Panc1 (cell line): ENCODE results near the gene PTP4A2.

Experiments
- CTCF ChIP-seq: fragments of 450-650 bp; IDR thresholded peaks from 2 replicates; pipeline ENCODE4 v1.5.1; 2017; ENCODE audit warnings: mild to moderate bottlenecking
- POLR2AphosphoS5 ChIP-seq: IDR thresholded peaks from 2 replicates; pipeline ENCODE4 v1.6.1; 2012; ENCODE audit warnings: mild to moderate bottlenecking, low read depth, low read length, moderate library complexity
- REST ChIP-seq, 2 experiments: IDR thresholded peaks; 2 replicates each; pipeline ENCODE4 v1.6.1; 2011 to 2012; ENCODE audit warnings: low read depth in 2 of 2, control low read depth in 1 of 2, low read length in 1 of 2, mild to moderate bottlenecking in 1 of 2, moderate library complexity in 1 of 2; ENCODE audit not compliant: insufficient read depth in 1 of 2

DNA sequence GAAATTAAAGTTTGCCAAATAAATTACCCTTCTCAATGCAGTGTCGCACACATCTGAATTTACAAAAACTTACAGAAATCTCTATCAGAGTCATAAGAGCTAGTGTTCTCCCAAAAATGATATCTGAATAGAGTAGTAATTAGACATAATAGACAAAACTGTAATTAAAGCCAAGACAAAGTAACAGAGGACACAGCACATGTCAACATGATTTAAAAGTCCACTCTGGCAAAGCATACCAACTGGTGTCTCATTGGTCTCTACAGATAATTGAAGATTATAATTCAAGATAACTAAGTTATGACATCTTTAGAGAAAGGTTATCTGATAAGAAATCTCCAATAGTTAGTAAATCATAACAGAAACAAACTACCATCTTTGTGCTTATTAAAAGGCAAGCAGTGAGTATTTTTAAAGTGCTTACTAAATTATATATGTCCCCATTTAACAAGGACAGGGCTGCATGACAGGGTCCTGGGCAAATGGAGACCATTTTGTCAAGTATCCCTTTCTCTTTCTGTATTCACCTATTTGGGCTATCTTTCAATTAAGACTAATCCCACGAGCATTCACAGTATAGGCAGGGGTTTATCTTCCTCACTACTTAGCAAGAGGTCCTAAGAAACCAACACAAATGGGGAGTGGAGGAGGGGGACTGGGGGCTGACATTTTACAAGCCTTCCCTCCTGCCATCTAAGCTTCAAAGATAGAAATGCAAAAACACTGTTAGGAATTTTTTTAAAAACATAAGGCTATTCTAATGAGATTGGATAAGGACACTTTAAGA, 26.0 kb downstream of the PTP4A2 start:
- no peak for TF ChIP-seq CTCF
- no peak for TF ChIP-seq POLR2AphosphoS5
- no peak for TF ChIP-seq REST (IDR thresholded peaks at IDR 0.05; ENCODE audit: insufficient read depth in 1 of 2, low read depth in 2 of 2, low read length in 1 of 2)
